Neural progenitor cell (in vitro differentiated cells): ENCODE measurements around the gene SSR2. TPM values are rescaled to one million over a fixed set of nuclear protein-coding genes. Genes with fewer than 3 reads are reported as not detected.
"Not testable (repeated sequence)": the region's sequence is repeated elsewhere in the genome, so short reads cannot be mapped to it uniquely, and the experiment has no call there.

ENCODE experiments used
- DNase-seq: peaks from one replicate; pipeline ENCODE4 v3.0.0-alpha.2; 2016; ENCODE audit warnings: low spot score
- H2AFZ ChIP-seq: fragments of 200-600 bp; sonication (generic); replicated peaks from 2 replicates; pipeline ENCODE4 v1.6.1; 2016; ENCODE audit warnings: antibody characterized with exemption
- H3F3A ChIP-seq: fragments of 200-600 bp; sonication (generic); 2 replicates; pipeline ENCODE4 v1.6.1; 2016; ENCODE audit warnings: antibody characterized with exemption, low read depth
- H3K27ac ChIP-seq: fragments of 200-600 bp; sonication (generic); 2 replicates; pipeline ENCODE4 v1.5.1; 2016; ENCODE audit warnings: mild to moderate bottlenecking
- H3K27me3 ChIP-seq: fragments of 200-600 bp; sonication (generic); 2 replicates; pipeline ENCODE4 v1.6.1; 2016; ENCODE audit warnings: mild to moderate bottlenecking, moderate library complexity
- H3K36me3 ChIP-seq: fragments of 200-600 bp; sonication (generic); 2 replicates; pipeline ENCODE4 v1.5.1; 2016
- H3K4me1 ChIP-seq: fragments of 200-600 bp; sonication (generic); 2 replicates; pipeline ENCODE4 v1.6.1; 2016; ENCODE audit warnings: mixed run types
- H3K4me2 ChIP-seq: fragments of 200-600 bp; sonication (generic); 2 replicates; pipeline ENCODE4 v1.6.1; 2016
- H3K4me3 ChIP-seq: fragments of 200-600 bp; sonication (generic); 2 replicates; pipeline ENCODE4 v1.5.1; 2016
- H3K79me2 ChIP-seq: fragments of 200-600 bp; sonication (generic); 2 replicates; pipeline ENCODE4 v1.6.1; 2016; ENCODE audit warnings: low read depth
- H3K9ac ChIP-seq: fragments of 200-600 bp; sonication (generic); 2 replicates; pipeline ENCODE4 v1.6.1; 2016
- H3K9me3 ChIP-seq: fragments of 200-600 bp; sonication (generic); 2 replicates; pipeline ENCODE4 v1.5.1; 2016; ENCODE audit warnings: low read depth
- H4K20me1 ChIP-seq: fragments of 200-600 bp; sonication (generic); 2 replicates; pipeline ENCODE4 v1.6.1; 2016; ENCODE audit warnings: low read depth
- H3K27ac Mint-ChIP-seq: 3 replicates; pipeline ENCODE4 v1.8.0; 2021; ENCODE audit warnings: mixed read lengths
- H3K27me3 Mint-ChIP-seq: 2 replicates; pipeline ENCODE4 v1.8.0; 2022; ENCODE audit warnings: low read depth, mild to moderate bottlenecking, inconsistent platforms, moderate library complexity, mixed read lengths; ENCODE audit not compliant: insufficient read depth
- H3K36me3 Mint-ChIP-seq: 3 replicates; pipeline ENCODE4 v1.8.0; 2021; ENCODE audit warnings: mixed read lengths
- H3K4me1 Mint-ChIP-seq: 3 replicates; pipeline ENCODE4 v1.8.0; 2021; ENCODE audit warnings: mixed read lengths
- H3K4me3 Mint-ChIP-seq: 3 replicates; pipeline ENCODE4 v1.8.0; 2021; ENCODE audit warnings: mild to moderate bottlenecking, moderate library complexity, mixed read lengths
- H3K9me3 Mint-ChIP-seq: 3 replicates; pipeline ENCODE4 v1.8.0; 2020; ENCODE audit warnings: mixed read lengths
- CTCF ChIP-seq: fragments of 200-600 bp; sonication (generic); IDR thresholded peaks from 2 replicates; pipeline ENCODE4 v1.5.1; 2017; ENCODE audit warnings: antibody characterized with exemption, mild to moderate bottlenecking
- EZH2 ChIP-seq: fragments of 200-600 bp; sonication (generic); IDR thresholded peaks from 2 replicates; pipeline ENCODE4 v1.6.1; 2017; ENCODE audit warnings: antibody characterized with exemption, mild to moderate bottlenecking, moderate library complexity
- EZH2phosphoT487 ChIP-seq: fragments of 200-600 bp; sonication (generic); IDR thresholded peaks from 2 replicates; pipeline ENCODE4 v1.6.1; 2017; ENCODE audit warnings: antibody characterized with exemption
- total RNA-seq: library from RNA; depleted of rRNA; stranded (reverse); fragments of >200 nt; gene quantifications from 2 replicates; pipeline ENCODE4 v1.2.3, GENCODE V29; 2015; ENCODE audit warnings: low replicate concordance

Gene SSR2
- total RNA-seq, 1 donor from 2014 or later = 293 TPM

- no peaks in the 10 kb centered on the region for H3K4me1 ChIP-seq
- H3K27me3 ChIP-seq = no peaks in the 10 kb centered on the region
- no peak overlapping the region for H3K9ac ChIP-seq
- no peak for DNase-seq
- no peak overlapping the region for H3K4me3 Mint-ChIP-seq
- H2AFZ ChIP-seq = no peak overlapping the region
- H3K4me3 ChIP-seq = no peak overlapping the region
- H3K27ac ChIP-seq = no peak overlapping the region
- TF ChIP-seq CTCF (no peak), EZH2 (no peak), EZH2phosphoT487 (no peak)
- no peak overlapping the region for H3K27ac Mint-ChIP-seq
- H4K20me1 ChIP-seq = no peaks in the 10 kb centered on the region
- H3K9me3 ChIP-seq = no peaks in the 10 kb centered on the region
- no peaks in the 10 kb centered on the region for H3K36me3 Mint-ChIP-seq
- H3F3A ChIP-seq = no peaks in the 10 kb centered on the region
- no peaks in the 10 kb centered on the region for H3K79me2 ChIP-seq
- no peaks in the 10 kb centered on the region for H3K36me3 ChIP-seq
- H3K4me1 Mint-ChIP-seq = peaks cover 8% of the 10 kb centered on the region
- H3K9me3 Mint-ChIP-seq = no peaks in the 10 kb centered on the region
- H3K4me2 ChIP-seq = no peak overlapping the region
- peaks cover 3% of the 10 kb centered on the region for H3K27me3 Mint-ChIP-seq
Measured at GRCh38 chr1:155990005-155990739, 30.6 kb downstream of the SSR2 start.

- Histone ChIP-seq H3K4me2 (no peak overlapping the region), H2AFZ (peak overlapping the region; percentile 73), H4K20me1 (no peaks in the 10 kb centered on the region), H3K9ac (no peak overlapping the region), H3K4me1 (peaks cover 4% of the 10 kb centered on the region), H3K4me3 (no peak overlapping the region), H3K79me2 (no peaks in the 10 kb centered on the region), H3K27ac (no peak overlapping the region), H3K36me3 (no peaks in the 10 kb centered on the region), H3K27me3 (no peaks in the 10 kb centered on the region), H3K9me3 (no peaks in the 10 kb centered on the region), H3F3A (peaks cover 4% of the 10 kb centered on the region)
- H3K4me3 Mint-ChIP-seq = no peak overlapping the region
- no peak overlapping the region for H3K27ac Mint-ChIP-seq
- TF ChIP-seq EZH2phosphoT487 (no peak), CTCF (peak; percentile 94)
- no peaks in the 10 kb centered on the region for H3K9me3 Mint-ChIP-seq
- no peaks in the 10 kb centered on the region for H3K36me3 Mint-ChIP-seq
- peaks cover 9% of the 10 kb centered on the region for H3K4me1 Mint-ChIP-seq
- peaks cover 3% of the 10 kb centered on the region for H3K27me3 Mint-ChIP-seq
- peak; percentile 78 for DNase-seq
Measured at GRCh38 chr1:155989242-155990004, 31.3 kb downstream of the SSR2 start.

- not testable (repeated sequence) for DNase-seq, H3K9me3 ChIP-seq, H3K79me2 ChIP-seq, H3K9me3 Mint-ChIP-seq, H3K27me3 Mint-ChIP-seq, H3K4me3 Mint-ChIP-seq, H3K27me3 ChIP-seq, H3K36me3 Mint-ChIP-seq, H3K27ac ChIP-seq, H3K4me3 ChIP-seq, H3K27ac Mint-ChIP-seq, H4K20me1 ChIP-seq, H3K36me3 ChIP-seq, H3K4me2 ChIP-seq, H3K9ac ChIP-seq
- H2AFZ ChIP-seq = peak overlapping the region; percentile 45
- H3K4me1 Mint-ChIP-seq = peaks cover 20% of the 10 kb centered on the region
- peaks cover 14% of the 10 kb centered on the region for H3F3A ChIP-seq
- H3K4me1 ChIP-seq = peaks cover 20% of the 10 kb centered on the region
Measured at GRCh38 chr1:155984903-155985645, 35.7 kb downstream of the SSR2 start.
